ENCODE data around the gene CPED1.

- TF ChIP-seq, protein P1, sequence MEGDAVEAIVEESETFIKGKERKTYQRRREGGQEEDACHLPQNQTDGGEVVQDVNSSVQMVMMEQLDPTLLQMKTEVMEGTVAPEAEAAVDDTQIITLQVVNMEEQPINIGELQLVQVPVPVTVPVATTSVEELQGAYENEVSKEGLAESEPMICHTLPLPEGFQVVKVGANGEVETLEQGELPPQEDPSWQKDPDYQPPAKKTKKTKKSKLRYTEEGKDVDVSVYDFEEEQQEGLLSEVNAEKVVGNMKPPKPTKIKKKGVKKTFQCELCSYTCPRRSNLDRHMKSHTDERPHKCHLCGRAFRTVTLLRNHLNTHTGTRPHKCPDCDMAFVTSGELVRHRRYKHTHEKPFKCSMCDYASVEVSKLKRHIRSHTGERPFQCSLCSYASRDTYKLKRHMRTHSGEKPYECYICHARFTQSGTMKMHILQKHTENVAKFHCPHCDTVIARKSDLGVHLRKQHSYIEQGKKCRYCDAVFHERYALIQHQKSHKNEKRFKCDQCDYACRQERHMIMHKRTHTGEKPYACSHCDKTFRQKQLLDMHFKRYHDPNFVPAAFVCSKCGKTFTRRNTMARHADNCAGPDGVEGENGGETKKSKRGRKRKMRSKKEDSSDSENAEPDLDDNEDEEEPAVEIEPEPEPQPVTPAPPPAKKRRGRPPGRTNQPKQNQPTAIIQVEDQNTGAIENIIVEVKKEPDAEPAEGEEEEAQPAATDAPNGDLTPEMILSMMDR (IDR thresholded peaks at IDR 0.05): no peak
- no peak for TF ChIP-seq EZH2 (IDR thresholded peaks at IDR 0.05)
Measured at GRCh38 chr7:121172484-121172883, 184.0 kb downstream of the CPED1 start.
